BLaER1 (cell line): Measurements from ENCODE around the gene NOL12.
"Not testable (repeated sequence)": the region's sequence is repeated elsewhere in the genome, so short reads cannot be mapped to it uniquely, and the experiment has no call there.

Experiments used
- H3K27ac ChIP-seq: shearing (Covaris generic); formaldehyde crosslinking; 2 replicates; pipeline ENCODE4 v1.8.1; 2022
- H3K27me3 ChIP-seq: shearing (Covaris generic); formaldehyde crosslinking; 2 replicates; pipeline ENCODE4 v1.8.1; 2022
- H3K36me3 ChIP-seq: shearing (Covaris generic); formaldehyde crosslinking; 2 replicates; pipeline ENCODE4 v1.8.1; 2022
- H3K4me1 ChIP-seq: shearing (Covaris generic); formaldehyde crosslinking; 2 replicates; pipeline ENCODE4 v1.8.1; 2022
- H3K4me2 ChIP-seq: shearing (Covaris generic); formaldehyde crosslinking; 2 replicates; pipeline ENCODE4 v1.8.1; 2022
- H3K4me3 ChIP-seq: shearing (Covaris generic); formaldehyde crosslinking; 2 replicates; pipeline ENCODE4 v1.8.1; 2022
- H3K9ac ChIP-seq: shearing (Covaris generic); formaldehyde crosslinking; 2 replicates; pipeline ENCODE4 v1.8.1; 2022
- H3K9me3 ChIP-seq: shearing (Covaris generic); formaldehyde crosslinking; 2 replicates; pipeline ENCODE4 v1.8.1; 2022
- H4K20me1 ChIP-seq: shearing (Covaris generic); formaldehyde crosslinking; 2 replicates; pipeline ENCODE4 v1.8.1; 2022
- Cebpa-rat ChIP-seq: shearing (Covaris generic); IDR thresholded peaks from 2 replicates; pipeline ENCODE4 v1.8.1; 2022

Gene NOL12

GRCh38 chr22:37711490-37711889 is 25.3 kb downstream of the NOL12 start:
- Histone ChIP-seq H3K4me2 (no peak overlapping the region), H3K4me1 (peaks cover 57% of the 10 kb centered on the region), H3K4me3 (no peak overlapping the region)

GRCh38 chr22:37713761-37714160 is 27.6 kb downstream of the NOL12 start:
- Histone ChIP-seq H3K9ac (peak overlapping the region; percentile 64; the same call in 1 of the 2 replicates), H3K36me3 (peaks cover 39% of the 10 kb centered on the region), H3K27me3 (no peaks in the 10 kb centered on the region), H4K20me1 (no peaks in the 10 kb centered on the region), H3K4me2 (peak overlapping the region; percentile 95), H3K4me3 (no peak overlapping the region), H3K9me3 (peaks cover 4% of the 10 kb centered on the region; the same call in 1 of the 2 replicates), H3K4me1 (peaks cover 60% of the 10 kb centered on the region), H3K27ac (peak overlapping the region; percentile 75)
- TF ChIP-seq Cebpa-rat = no peak

More at GRCh38 chr22:37711490-37711889, 25.3 kb downstream of the NOL12 start:
- H3K27me3 ChIP-seq = no peaks in the 10 kb centered on the region
- H3K9ac ChIP-seq = no peak overlapping the region
- TF ChIP-seq Cebpa-rat = no peak
- H4K20me1 ChIP-seq = no peaks in the 10 kb centered on the region
- no peak overlapping the region for H3K27ac ChIP-seq
- H3K36me3 ChIP-seq = peaks cover 47% of the 10 kb centered on the region
- no peaks in the 10 kb centered on the region for H3K9me3 ChIP-seq

- Histone ChIP-seq H3K9ac (no peak overlapping the region), H3K36me3 (peaks cover 34% of the 10 kb centered on the region), H4K20me1 (no peaks in the 10 kb centered on the region), H3K4me1 (peaks cover 58% of the 10 kb centered on the region), H3K4me3 (no peak overlapping the region), H3K27me3 (no peaks in the 10 kb centered on the region), H3K9me3 (peaks cover 4% of the 10 kb centered on the region; the same call in 1 of the 2 replicates), H3K27ac (no peak overlapping the region), H3K4me2 (peak overlapping the region; percentile 95; the same call in 1 of the 2 replicates)
- TF ChIP-seq Cebpa-rat = no peak
Observed at GRCh38 chr22:37714634-37715033, 28.5 kb downstream of the NOL12 start.

GRCh38 chr22:37715760-37716159 is 29.6 kb downstream of the NOL12 start:
- Histone ChIP-seq H3K36me3 (peaks cover 30% of the 10 kb centered on the region), H3K4me1 (peaks cover 50% of the 10 kb centered on the region), H3K9me3 (peaks cover 4% of the 10 kb centered on the region; the same call in 1 of the 2 replicates), H3K27ac (no peak overlapping the region), H3K9ac (peak overlapping the region; percentile 57), H3K27me3 (no peaks in the 10 kb centered on the region), H3K4me3 (no peak overlapping the region), H4K20me1 (no peaks in the 10 kb centered on the region), H3K4me2 (peak overlapping the region; percentile 95)
- TF ChIP-seq Cebpa-rat = no peak

- Histone ChIP-seq H3K36me3 (peaks cover 30% of the 10 kb centered on the region), H3K27ac (peak overlapping the region; percentile 65), H3K4me3 (peak overlapping the region; percentile 54)
Observed at GRCh38 chr22:37716708-37717107, 30.6 kb downstream of the NOL12 start.

GRCh38 chr22:37717235-37717634 is 31.1 kb downstream of the NOL12 start:
- H3K4me2 ChIP-seq = peak overlapping the region; percentile 95
- not testable (repeated sequence) for H3K9me3 ChIP-seq, H4K20me1 ChIP-seq, H3K27me3 ChIP-seq
- H3K36me3 ChIP-seq = peaks cover 32% of the 10 kb centered on the region; the same call in 1 of the 2 replicates
- H3K27ac ChIP-seq = peak overlapping the region; percentile 65
- H3K4me1 ChIP-seq = peaks cover 47% of the 10 kb centered on the region
- H3K4me3 ChIP-seq = peak overlapping the region; percentile 54; the same call in 1 of the 2 replicates
- H3K9ac ChIP-seq = 0 out of 2 replicates have a peak overlapping the region, but pooled peaks have one; percentile 57

More at GRCh38 chr22:37716708-37717107, 30.6 kb downstream of the NOL12 start:
- peaks cover 4% of the 10 kb centered on the region; the same call in 1 of the 2 replicates for H3K9me3 ChIP-seq
- H3K27me3 ChIP-seq = no peaks in the 10 kb centered on the region
- peak overlapping the region; percentile 57; the same call in 1 of the 2 replicates for H3K9ac ChIP-seq
- peaks cover 47% of the 10 kb centered on the region for H3K4me1 ChIP-seq
- no peaks in the 10 kb centered on the region for H4K20me1 ChIP-seq
- peak overlapping the region; percentile 95 for H3K4me2 ChIP-seq
- peak; percentile 64 for TF ChIP-seq Cebpa-rat

- H4K20me1 ChIP-seq, H3K9me3 ChIP-seq, H3K27me3 ChIP-seq, H3K9ac ChIP-seq, H3K4me3 ChIP-seq, H3K27ac ChIP-seq: not testable (repeated sequence)
- Histone ChIP-seq H3K4me1 (peaks cover 46% of the 10 kb centered on the region), H3K4me2 (peak overlapping the region; percentile 95; the same call in 1 of the 2 replicates), H3K36me3 (peaks cover 36% of the 10 kb centered on the region; the same call in 1 of the 2 replicates)
Observed at GRCh38 chr22:37717746-37718305, 31.7 kb downstream of the NOL12 start.

GRCh38 chr22:37725551-37726240 is 39.6 kb downstream of the NOL12 start:
- Histone ChIP-seq H3K4me3 (no peak overlapping the region), H3K36me3 (peaks cover 47% of the 10 kb centered on the region), H3K27me3 (no peaks in the 10 kb centered on the region), H4K20me1 (no peaks in the 10 kb centered on the region), H3K9ac (no peak overlapping the region), H3K9me3 (peaks cover 15% of the 10 kb centered on the region), H3K4me2 (no peak overlapping the region), H3K4me1 (peaks cover 42% of the 10 kb centered on the region), H3K27ac (no peak overlapping the region)
- TF ChIP-seq Cebpa-rat = no peak

- no peak for TF ChIP-seq Cebpa-rat
- no peak overlapping the region for H3K9ac ChIP-seq
Observed at GRCh38 chr22:37726241-37726887, 40.2 kb downstream of the NOL12 start.

GRCh38 chr22:37728620-37729019 is 42.5 kb downstream of the NOL12 start:
- TF ChIP-seq Cebpa-rat = no peak
- peaks cover 24% of the 10 kb centered on the region for H3K36me3 ChIP-seq
- H3K9ac ChIP-seq = no peak overlapping the region
- no peak overlapping the region for H3K4me3 ChIP-seq
- peaks cover 71% of the 10 kb centered on the region for H3K4me1 ChIP-seq
- H4K20me1 ChIP-seq = no peaks in the 10 kb centered on the region
- H3K27me3 ChIP-seq = no peaks in the 10 kb centered on the region
- peak overlapping the region; percentile 60; the same call in 1 of the 2 replicates for H3K27ac ChIP-seq
- peaks cover 9% of the 10 kb centered on the region for H3K9me3 ChIP-seq
- H3K4me2 ChIP-seq = 0 out of 2 replicates have a peak overlapping the region, but pooled peaks have one; percentile 15

More at GRCh38 chr22:37726241-37726887, 40.2 kb downstream of the NOL12 start:
- H3K4me2 ChIP-seq = peak overlapping the region; percentile 5; the same call in 1 of the 2 replicates
- H4K20me1 ChIP-seq = no peaks in the 10 kb centered on the region
- peaks cover 48% of the 10 kb centered on the region for H3K4me1 ChIP-seq
- peaks cover 44% of the 10 kb centered on the region for H3K36me3 ChIP-seq
- no peaks in the 10 kb centered on the region for H3K27me3 ChIP-seq
- peaks cover 15% of the 10 kb centered on the region for H3K9me3 ChIP-seq
- H3K27ac ChIP-seq = no peak overlapping the region
- no peak overlapping the region for H3K4me3 ChIP-seq
